ENCODE measurements around the gene C17orf114.
A peak's percentile ranks its signal among the peaks of the same experiment; 100 is the strongest.

C17orf114 gene

DNA sequence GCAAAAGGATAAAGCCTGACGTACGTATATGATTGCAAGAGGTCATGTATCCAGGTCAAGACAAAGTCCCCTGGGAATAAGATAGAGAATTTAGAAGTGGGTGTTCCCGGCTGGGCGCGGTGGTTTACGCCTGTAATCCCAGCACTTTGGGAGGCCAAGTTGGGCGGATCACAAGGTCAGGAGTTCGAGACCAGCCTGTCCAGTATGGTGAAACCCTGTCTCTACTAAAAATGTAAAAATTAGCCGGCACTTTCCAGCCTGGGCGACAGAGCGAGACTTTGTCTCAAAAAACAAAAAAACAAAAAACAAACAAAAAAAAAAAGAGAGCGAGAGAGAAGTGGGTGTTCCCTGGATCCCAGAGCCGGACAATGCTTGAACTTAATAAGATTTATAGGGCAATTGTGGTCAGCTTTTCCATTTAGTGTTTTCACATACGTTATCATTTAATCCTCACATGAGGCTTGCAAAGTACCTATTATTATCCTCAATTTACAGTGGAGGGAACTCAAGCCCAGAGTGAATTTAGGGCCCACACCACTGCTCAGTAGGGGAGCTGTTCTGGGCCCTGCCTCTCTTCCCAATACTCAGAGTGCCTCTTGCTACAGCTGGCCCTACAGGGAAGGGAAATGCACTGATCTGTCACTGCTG, 13.8 kb downstream of the C17orf114 start:
- Histone ChIP-seq H3K4me3 (ENCODE audit: low read length in 3 of 3) (peak overlapping the region in 1 of 3 donors; percentile 83), H3K36me3 (ENCODE audit: control insufficient read depth in 2 of 3, insufficient read depth in 3 of 3, low read length in 3 of 3) (no peaks in the 10 kb centered on the region), H3K9me3 (ENCODE audit: control insufficient read depth in 2 of 3, insufficient read depth in 1 of 3, low read length in 3 of 3) (no peaks in the 10 kb centered on the region), H3K4me1 (ENCODE audit: control insufficient read depth in 2 of 3, insufficient read depth in 2 of 3, low read depth in 1 of 3, low read length in 3 of 3) (peaks cover 0 to 25% (median 12%) of the 10 kb centered on the region in 3 donors), H3K9ac (ENCODE audit: low read length in 3 of 3) (peak overlapping the region in 1 of 3 donors; percentile 80), H3K27me3 (ENCODE audit: control insufficient read depth, insufficient read depth, low read length) (peaks cover 24% of the 10 kb centered on the region), H3K27ac (ENCODE audit: low read depth in 2 of 2, low read length in 2 of 2) (peak overlapping the region; percentile 13 to 92)
- TF ChIP-seq, protein P1, sequence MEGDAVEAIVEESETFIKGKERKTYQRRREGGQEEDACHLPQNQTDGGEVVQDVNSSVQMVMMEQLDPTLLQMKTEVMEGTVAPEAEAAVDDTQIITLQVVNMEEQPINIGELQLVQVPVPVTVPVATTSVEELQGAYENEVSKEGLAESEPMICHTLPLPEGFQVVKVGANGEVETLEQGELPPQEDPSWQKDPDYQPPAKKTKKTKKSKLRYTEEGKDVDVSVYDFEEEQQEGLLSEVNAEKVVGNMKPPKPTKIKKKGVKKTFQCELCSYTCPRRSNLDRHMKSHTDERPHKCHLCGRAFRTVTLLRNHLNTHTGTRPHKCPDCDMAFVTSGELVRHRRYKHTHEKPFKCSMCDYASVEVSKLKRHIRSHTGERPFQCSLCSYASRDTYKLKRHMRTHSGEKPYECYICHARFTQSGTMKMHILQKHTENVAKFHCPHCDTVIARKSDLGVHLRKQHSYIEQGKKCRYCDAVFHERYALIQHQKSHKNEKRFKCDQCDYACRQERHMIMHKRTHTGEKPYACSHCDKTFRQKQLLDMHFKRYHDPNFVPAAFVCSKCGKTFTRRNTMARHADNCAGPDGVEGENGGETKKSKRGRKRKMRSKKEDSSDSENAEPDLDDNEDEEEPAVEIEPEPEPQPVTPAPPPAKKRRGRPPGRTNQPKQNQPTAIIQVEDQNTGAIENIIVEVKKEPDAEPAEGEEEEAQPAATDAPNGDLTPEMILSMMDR (IDR thresholded peaks at IDR 0.05; ENCODE audit: borderline replicate concordance, extremely low read depth, insufficient read depth), result no peak
- DNase-seq, result no peak
- intact Hi-C loops (cut with DNase I), result loop anchor here (5.0 kb wide), 1 partner anchor 94 kb away; no protein-coding TSS in a partner anchor
- no peak for FAIRE-seq

GRCh38 chr17:4786516-4786915, 15.6 kb downstream of the C17orf114 start:
- peak overlapping the region in 1 of 3 donors; percentile 47 for H3K4me3 ChIP-seq (ENCODE audit: low read length in 3 of 3)
- TF ChIP-seq, protein P1 (IDR thresholded peaks at IDR 0.05; ENCODE audit: borderline replicate concordance, extremely low read depth, insufficient read depth), result no peak
- intact Hi-C loops (cut with DNase I), result loop anchor here (5.0 kb wide), 1 partner anchor 96 kb away; no protein-coding TSS in a partner anchor
- peaks cover 0 to 25% (median 12%) of the 10 kb centered on the region in 3 donors for H3K4me1 ChIP-seq (ENCODE audit: control insufficient read depth in 2 of 3, insufficient read depth in 2 of 3, low read depth in 1 of 3, low read length in 3 of 3)
- H3K27me3 ChIP-seq (ENCODE audit: control insufficient read depth, insufficient read depth, low read length), result peaks cover 24% of the 10 kb centered on the region
- H3K9ac ChIP-seq (ENCODE audit: low read length in 3 of 3), result peak overlapping the region in 1 of 3 donors; percentile 51
- H3K36me3 ChIP-seq (ENCODE audit: control insufficient read depth in 2 of 3, insufficient read depth in 3 of 3, low read length in 3 of 3), result no peaks in the 10 kb centered on the region
- no peak overlapping the region for H3K27ac ChIP-seq (ENCODE audit: low read depth in 2 of 2, low read length in 2 of 2)
- DNase-seq (no peak), FAIRE-seq (no peak)
- H3K9me3 ChIP-seq (ENCODE audit: control insufficient read depth in 2 of 3, insufficient read depth in 1 of 3, low read length in 3 of 3), result no peaks in the 10 kb centered on the region

GRCh38 chr17:4786106-4786511, 16.0 kb downstream of the C17orf114 start, which contains the start of gene VMO1:
TSS of gene VMO1 (minus strand) at chr17:4786364. CDS start at chr17:4786352, 12 bp downstream.
- DNase-seq (peak; percentile 55 to 84 (median 63)), FAIRE-seq (no peak)
- peak within 1 kb of the TSS in 1 of 3 donors; percentile 51 for H3K9ac ChIP-seq (ENCODE audit: low read length in 3 of 3)
- no peaks in the 10 kb centered on the region for H3K36me3 ChIP-seq (ENCODE audit: control insufficient read depth in 2 of 3, insufficient read depth in 3 of 3, low read length in 3 of 3)
- TF ChIP-seq, protein P1 (IDR thresholded peaks at IDR 0.05; ENCODE audit: borderline replicate concordance, extremely low read depth, insufficient read depth), result no peak
- no peak within 1 kb of the TSS for H3K27ac ChIP-seq (ENCODE audit: low read depth in 2 of 2, low read length in 2 of 2)
- H3K4me1 ChIP-seq (ENCODE audit: control insufficient read depth in 2 of 3, insufficient read depth in 2 of 3, low read depth in 1 of 3, low read length in 3 of 3), result peaks cover 0 to 25% (median 12%) of the 10 kb centered on the region in 3 donors
- H3K27me3 ChIP-seq (ENCODE audit: control insufficient read depth, insufficient read depth, low read length), result peaks cover 24% of the 10 kb centered on the region
- intact Hi-C loops (cut with DNase I), result loop anchor here (5.0 kb wide), 1 partner anchor 96 kb away; no protein-coding TSS in a partner anchor
- H3K4me3 ChIP-seq (ENCODE audit: low read length in 3 of 3), result peak within 1 kb of the TSS in 2 of 3 donors; percentile 4 to 47
- H3K9me3 ChIP-seq (ENCODE audit: control insufficient read depth in 2 of 3, insufficient read depth in 1 of 3, low read length in 3 of 3), result no peaks in the 10 kb centered on the region
